HFFc6 (cell line): ENCODE results near the gene NHLRC1. TPM values are rescaled to one million over a fixed set of nuclear protein-coding genes. Genes with fewer than 3 reads are reported as not detected.

Source experiments
- DNase-seq: peaks from one replicate; pipeline ENCODE4 v3.0.0-alpha.2; 2018
- H3K27ac Mint-ChIP-seq: 2 replicates; pipeline ENCODE4 v1.8.0; 2020; ENCODE audit warnings: mild to moderate bottlenecking, mixed read lengths
- H3K27me3 Mint-ChIP-seq: 2 replicates; pipeline ENCODE4 v1.8.0; 2021; ENCODE audit warnings: mild to moderate bottlenecking, moderate library complexity, mixed read lengths; ENCODE audit not compliant: insufficient read depth
- H3K36me3 Mint-ChIP-seq: 2 replicates; pipeline ENCODE4 v1.8.0; 2021; ENCODE audit warnings: low read depth, mixed read lengths
- H3K4me1 Mint-ChIP-seq: 2 replicates; pipeline ENCODE4 v1.8.0; 2020; ENCODE audit warnings: low read depth, mixed read lengths
- H3K4me3 Mint-ChIP-seq: 2 replicates; pipeline ENCODE4 v1.8.0; 2020; ENCODE audit warnings: mild to moderate bottlenecking, moderate library complexity, mixed read lengths
- H3K9me3 Mint-ChIP-seq: 2 replicates; pipeline ENCODE4 v1.8.0; 2020; ENCODE audit warnings: mild to moderate bottlenecking, mixed read lengths
- total RNA-seq, 6 experiments: library from RNA; stranded (reverse); fragmentation: NEBNext Ultra II Directional; extraction: Animal tissue kit (Norgen Biotek cat#: 25700); gene quantifications; 2 replicates in 1 of 6; 3 replicates in 5 of 6; pipeline ENCODE4 v1.2.3, GENCODE V29; 2021
- TF ChIP-seq, protein P1 (sequence below): fragments of 200-600 bp; sonication (generic); IDR thresholded peaks from 2 replicates; pipeline ENCODE4 v1.5.0; 2021; ENCODE audit warnings: antibody characterized with exemption, mild to moderate bottlenecking

Gene NHLRC1
- total RNA-seq, 6 experiments from 2014 or later = 1.2 to 1.9 (median 1.4) TPM

DNA sequence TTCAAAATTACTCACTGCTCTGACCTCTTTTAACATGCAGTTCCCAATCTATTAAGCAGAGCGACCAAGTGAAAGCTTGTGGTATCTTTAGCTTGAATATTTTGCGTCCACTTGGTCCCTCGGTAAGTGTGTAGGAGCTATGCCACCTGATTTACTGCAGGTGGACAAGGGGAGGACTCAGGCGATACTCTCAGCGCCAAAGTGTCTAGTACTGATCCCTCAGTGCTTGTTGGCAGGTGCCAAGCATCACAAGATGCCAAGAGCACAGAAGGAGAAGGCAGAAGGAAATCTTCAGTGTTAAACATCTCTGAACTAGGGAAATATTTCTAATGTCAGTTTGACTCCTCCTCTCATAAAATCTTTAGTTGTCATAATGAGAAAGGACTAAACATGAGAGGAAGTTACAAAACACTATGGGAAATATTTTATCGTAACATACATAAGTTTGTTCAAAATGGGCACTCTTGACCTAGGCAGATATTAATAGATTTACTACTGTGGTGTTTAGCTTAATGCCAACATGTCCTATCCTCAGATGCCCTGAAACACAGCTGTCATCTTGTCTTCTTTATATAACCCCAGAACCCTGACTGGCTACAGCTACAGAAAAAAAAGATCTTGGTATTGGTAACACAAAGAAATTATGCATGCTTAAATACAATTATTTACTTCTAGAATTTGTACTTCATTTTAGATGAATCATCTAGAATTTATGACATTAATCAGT, 19.5 kb downstream of the NHLRC1 start:
- Mint-ChIP-seq H3K9me3 (peaks cover 12% of the 10 kb centered on the region), H3K36me3 (peaks cover 12% of the 10 kb centered on the region), H3K4me3 (no peak overlapping the region), H3K27ac (no peak overlapping the region), H3K4me1 (peaks cover 17% of the 10 kb centered on the region), H3K27me3 (peaks cover 4% of the 10 kb centered on the region)
- no peak for DNase-seq
- TF ChIP-seq, protein P1, sequence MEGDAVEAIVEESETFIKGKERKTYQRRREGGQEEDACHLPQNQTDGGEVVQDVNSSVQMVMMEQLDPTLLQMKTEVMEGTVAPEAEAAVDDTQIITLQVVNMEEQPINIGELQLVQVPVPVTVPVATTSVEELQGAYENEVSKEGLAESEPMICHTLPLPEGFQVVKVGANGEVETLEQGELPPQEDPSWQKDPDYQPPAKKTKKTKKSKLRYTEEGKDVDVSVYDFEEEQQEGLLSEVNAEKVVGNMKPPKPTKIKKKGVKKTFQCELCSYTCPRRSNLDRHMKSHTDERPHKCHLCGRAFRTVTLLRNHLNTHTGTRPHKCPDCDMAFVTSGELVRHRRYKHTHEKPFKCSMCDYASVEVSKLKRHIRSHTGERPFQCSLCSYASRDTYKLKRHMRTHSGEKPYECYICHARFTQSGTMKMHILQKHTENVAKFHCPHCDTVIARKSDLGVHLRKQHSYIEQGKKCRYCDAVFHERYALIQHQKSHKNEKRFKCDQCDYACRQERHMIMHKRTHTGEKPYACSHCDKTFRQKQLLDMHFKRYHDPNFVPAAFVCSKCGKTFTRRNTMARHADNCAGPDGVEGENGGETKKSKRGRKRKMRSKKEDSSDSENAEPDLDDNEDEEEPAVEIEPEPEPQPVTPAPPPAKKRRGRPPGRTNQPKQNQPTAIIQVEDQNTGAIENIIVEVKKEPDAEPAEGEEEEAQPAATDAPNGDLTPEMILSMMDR = no peak

DNA sequence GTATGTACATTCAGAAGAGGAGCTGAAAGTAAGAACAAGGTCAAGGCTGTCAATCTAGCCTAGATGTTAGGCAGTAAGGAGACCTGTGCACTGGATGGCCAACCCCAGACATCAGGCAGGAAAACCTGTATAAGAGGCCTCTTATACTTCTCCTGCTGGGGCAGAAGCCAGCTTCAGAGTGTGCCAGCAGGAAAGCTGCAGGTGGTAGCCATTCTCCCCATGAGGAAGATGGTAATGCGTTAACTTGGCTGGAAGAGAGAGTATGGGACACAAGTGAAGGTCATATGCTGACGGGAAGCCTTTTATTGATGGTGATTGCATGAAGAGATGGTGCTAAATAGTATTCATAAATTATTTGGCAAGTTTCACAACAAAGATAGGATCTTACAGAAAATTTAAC, 20.6 kb downstream of the NHLRC1 start:
- TF ChIP-seq, protein P1 = no peak
- Mint-ChIP-seq H3K9me3 (peaks cover 8% of the 10 kb centered on the region), H3K36me3 (peaks cover 7% of the 10 kb centered on the region), H3K27ac (no peak overlapping the region), H3K4me3 (no peak overlapping the region), H3K27me3 (peaks cover 4% of the 10 kb centered on the region), H3K4me1 (peaks cover 17% of the 10 kb centered on the region)
- no peak for DNase-seq

DNA sequence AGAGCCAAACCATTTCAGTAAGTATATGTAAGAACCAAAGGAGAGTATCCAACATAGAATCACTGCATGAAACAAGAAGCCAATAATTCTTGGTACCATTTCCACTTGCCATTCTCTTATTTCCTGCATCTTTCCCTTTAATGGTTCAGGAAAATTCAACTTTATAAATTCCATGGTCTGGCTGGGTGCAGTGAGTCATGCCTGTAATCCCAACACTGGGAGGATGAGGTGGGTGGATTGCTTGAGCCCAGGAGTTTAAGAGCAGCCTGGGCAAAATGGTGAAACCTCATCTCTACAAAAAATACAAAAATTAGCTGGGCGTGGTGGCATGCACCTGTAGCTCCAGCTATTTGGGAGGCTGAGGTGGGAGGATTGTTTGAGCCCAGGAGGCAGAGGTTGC, 21.2 kb downstream of the NHLRC1 start:
- H3K27me3 Mint-ChIP-seq = peaks cover 4% of the 10 kb centered on the region
- H3K4me3 Mint-ChIP-seq = no peak overlapping the region
- H3K4me1 Mint-ChIP-seq = peaks cover 17% of the 10 kb centered on the region
- TF ChIP-seq, protein P1 = no peak
- H3K36me3 Mint-ChIP-seq = peaks cover 5% of the 10 kb centered on the region; the same call in 1 of the 2 replicates
- DNase-seq = peak; percentile 45
- peaks cover 8% of the 10 kb centered on the region for H3K9me3 Mint-ChIP-seq
- no peak overlapping the region for H3K27ac Mint-ChIP-seq

DNA sequence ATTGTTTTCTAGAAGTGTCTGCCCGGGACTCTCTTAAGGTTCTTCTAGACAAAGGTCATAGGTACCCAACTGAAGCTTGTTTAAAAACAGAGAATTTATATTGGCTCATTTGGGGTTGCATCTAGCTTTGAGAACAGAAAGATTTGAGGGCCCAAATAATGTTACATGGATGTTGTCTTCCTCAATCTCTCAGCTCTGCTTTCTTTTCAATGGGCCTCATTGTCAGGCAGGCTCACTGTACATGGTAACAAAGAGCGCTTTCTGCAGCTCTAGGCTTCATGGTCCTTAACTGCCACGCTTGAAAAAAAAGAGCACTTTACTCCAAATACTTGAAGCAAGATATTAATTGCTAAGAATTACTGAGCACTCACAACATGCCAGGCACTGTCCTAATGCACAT, 22.2 kb downstream of the NHLRC1 start:
- no peak overlapping the region for H3K4me3 Mint-ChIP-seq
- no peak overlapping the region for H3K27ac Mint-ChIP-seq

DNA sequence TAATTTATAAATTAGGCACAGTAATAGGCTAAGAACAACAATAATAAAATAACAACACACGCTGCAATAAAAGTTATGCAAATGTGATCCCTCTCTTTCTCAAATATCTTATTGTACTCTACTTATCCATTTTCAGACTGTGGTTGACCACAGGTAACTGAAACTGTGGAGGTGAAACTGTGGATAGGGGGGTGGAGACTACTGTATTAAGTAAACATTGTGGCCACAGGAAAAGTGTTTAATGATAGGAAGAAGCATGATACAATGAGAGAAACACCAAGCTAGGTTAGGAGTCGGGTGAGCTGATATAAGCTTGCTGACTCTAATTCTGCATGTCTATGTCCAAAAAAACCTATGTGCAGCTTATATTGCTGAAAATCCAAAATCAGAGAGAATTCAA, 23.0 kb downstream of the NHLRC1 start:
- no peaks in the 10 kb centered on the region for H3K9me3 Mint-ChIP-seq
- H3K4me3 Mint-ChIP-seq = no peak overlapping the region
- DNase-seq = no peak
- peaks cover 17% of the 10 kb centered on the region for H3K4me1 Mint-ChIP-seq
- TF ChIP-seq, protein P1 = no peak
- no peak overlapping the region for H3K27ac Mint-ChIP-seq
- no peaks in the 10 kb centered on the region for H3K36me3 Mint-ChIP-seq
- H3K27me3 Mint-ChIP-seq = peaks cover 4% of the 10 kb centered on the region

More for the DNA sequence above, 22.2 kb downstream of the NHLRC1 start:
- Mint-ChIP-seq H3K36me3 (no peaks in the 10 kb centered on the region), H3K4me1 (peaks cover 17% of the 10 kb centered on the region), H3K9me3 (no peaks in the 10 kb centered on the region), H3K27me3 (peaks cover 4% of the 10 kb centered on the region)
- TF ChIP-seq, protein P1 = no peak
- no peak for DNase-seq
